H1 (cell line): Measurements from ENCODE around the gene SEH1L.

Experiments
- EZH2 ChIP-seq: fragments of 200-600 bp; sonication (generic); IDR thresholded peaks from 2 replicates; pipeline ENCODE4 v1.7.1; 2012; ENCODE audit warnings: low read depth, mild to moderate bottlenecking, moderate library complexity, low read length, inconsistent platforms; ENCODE audit not compliant: severe bottlenecking
- GABPA ChIP-seq: IDR thresholded peaks from 2 replicates; pipeline ENCODE4 v1.6.1; 2011; ENCODE audit warnings: mild to moderate bottlenecking, low read length, moderate library complexity, borderline replicate concordance; ENCODE audit not compliant: insufficient read depth
- KDM1A ChIP-seq: fragments of 200-600, 300-600 bp; sonication (generic); IDR thresholded peaks from 2 replicates; pipeline ENCODE4 v1.7.1; 2016; ENCODE audit warnings: mild to moderate bottlenecking, low read length, borderline replicate concordance
- PHF8 ChIP-seq: fragments of 200-600 bp; sonication (generic); conservative IDR thresholded peaks from 2 replicates; pipeline ENCODE4 v1.7.1; 2012; ENCODE audit warnings: low read depth, mild to moderate bottlenecking, inconsistent platforms, low read length, moderate library complexity
- RAD21 ChIP-seq, 2 experiments: IDR thresholded peaks in 1 of 2; conservative IDR thresholded peaks in 1 of 2; 2 replicates each; pipeline ENCODE4 v1.6.1; 2011; ENCODE audit warnings: low read depth in 2 of 2, low read length in 2 of 2, improper control_type of control experiment in 1 of 2, inconsistent platforms in 1 of 2, mild to moderate bottlenecking in 1 of 2, moderate library complexity in 1 of 2
- SP1 ChIP-seq: IDR thresholded peaks from 2 replicates; pipeline ENCODE4 v1.6.1; 2011; ENCODE audit warnings: low read depth, low read length
- TAF1 ChIP-seq: IDR thresholded peaks from 2 replicates; pipeline ENCODE4 v1.6.1; 2011; ENCODE audit warnings: mild to moderate bottlenecking, low read depth, low read length
- TF ChIP-seq, protein P1 (sequence below), 3 experiments: IDR thresholded peaks; 1 replicate in 2 of 3; 2 replicates in 1 of 3; pipeline versions ENCODE4 v1.5.1 to v1.6.1; 2011; ENCODE audit warnings: low read length in 3 of 3, mild to moderate bottlenecking in 3 of 3, inconsistent platforms in 2 of 3, low read depth in 1 of 3, moderate library complexity in 1 of 3; ENCODE audit not compliant: insufficient read depth in 1 of 3; ENCODE audit errors: control extremely low read depth in 1 of 3
- TF ChIP-seq, protein P2 (sequence below): IDR thresholded peaks from 2 replicates; pipeline ENCODE4 v1.6.1; 2012; ENCODE audit warnings: low read length, inconsistent platforms

DNA sequence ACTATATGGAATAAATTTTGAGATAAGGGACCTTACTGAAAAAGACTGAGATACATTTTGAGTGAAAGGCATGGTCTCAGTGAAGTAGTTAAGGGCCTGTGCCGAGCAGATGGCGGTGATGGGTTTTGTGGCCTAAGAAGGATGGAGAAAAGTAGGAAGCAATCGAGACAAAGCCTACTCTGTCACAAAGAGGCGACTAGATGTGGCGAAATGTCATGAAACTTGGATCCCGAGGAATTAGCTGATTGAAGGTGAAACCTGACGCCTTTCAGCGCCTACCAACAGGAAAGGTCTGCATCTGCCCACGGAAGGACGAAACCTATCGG lies 42.8 kb downstream of the SEH1L start:
- TF ChIP-seq KDM1A (no peak), EZH2 (no peak), RAD21 (IDR thresholded peaks at IDR 0.05 in 1 of 2, conservative IDR thresholded peaks at IDR 0.05 in 1 of 2; ENCODE audit: low read depth in 2 of 2, low read length in 2 of 2) (no peak), TAF1 (no peak; the same call in 1 of the 2 replicates), PHF8 (no peak), GABPA (no peak), SP1 (no peak)
- TF ChIP-seq, protein P1, sequence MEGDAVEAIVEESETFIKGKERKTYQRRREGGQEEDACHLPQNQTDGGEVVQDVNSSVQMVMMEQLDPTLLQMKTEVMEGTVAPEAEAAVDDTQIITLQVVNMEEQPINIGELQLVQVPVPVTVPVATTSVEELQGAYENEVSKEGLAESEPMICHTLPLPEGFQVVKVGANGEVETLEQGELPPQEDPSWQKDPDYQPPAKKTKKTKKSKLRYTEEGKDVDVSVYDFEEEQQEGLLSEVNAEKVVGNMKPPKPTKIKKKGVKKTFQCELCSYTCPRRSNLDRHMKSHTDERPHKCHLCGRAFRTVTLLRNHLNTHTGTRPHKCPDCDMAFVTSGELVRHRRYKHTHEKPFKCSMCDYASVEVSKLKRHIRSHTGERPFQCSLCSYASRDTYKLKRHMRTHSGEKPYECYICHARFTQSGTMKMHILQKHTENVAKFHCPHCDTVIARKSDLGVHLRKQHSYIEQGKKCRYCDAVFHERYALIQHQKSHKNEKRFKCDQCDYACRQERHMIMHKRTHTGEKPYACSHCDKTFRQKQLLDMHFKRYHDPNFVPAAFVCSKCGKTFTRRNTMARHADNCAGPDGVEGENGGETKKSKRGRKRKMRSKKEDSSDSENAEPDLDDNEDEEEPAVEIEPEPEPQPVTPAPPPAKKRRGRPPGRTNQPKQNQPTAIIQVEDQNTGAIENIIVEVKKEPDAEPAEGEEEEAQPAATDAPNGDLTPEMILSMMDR (IDR thresholded peaks at IDR 0.05; ENCODE audit: control extremely low read depth in 1 of 3, insufficient read depth in 1 of 3, low read depth in 1 of 3, low read length in 3 of 3) = no peak
- TF ChIP-seq, protein P2, sequence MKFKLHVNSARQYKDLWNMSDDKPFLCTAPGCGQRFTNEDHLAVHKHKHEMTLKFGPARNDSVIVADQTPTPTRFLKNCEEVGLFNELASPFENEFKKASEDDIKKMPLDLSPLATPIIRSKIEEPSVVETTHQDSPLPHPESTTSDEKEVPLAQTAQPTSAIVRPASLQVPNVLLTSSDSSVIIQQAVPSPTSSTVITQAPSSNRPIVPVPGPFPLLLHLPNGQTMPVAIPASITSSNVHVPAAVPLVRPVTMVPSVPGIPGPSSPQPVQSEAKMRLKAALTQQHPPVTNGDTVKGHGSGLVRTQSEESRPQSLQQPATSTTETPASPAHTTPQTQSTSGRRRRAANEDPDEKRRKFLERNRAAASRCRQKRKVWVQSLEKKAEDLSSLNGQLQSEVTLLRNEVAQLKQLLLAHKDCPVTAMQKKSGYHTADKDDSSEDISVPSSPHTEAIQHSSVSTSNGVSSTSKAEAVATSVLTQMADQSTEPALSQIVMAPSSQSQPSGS = no peak
